A549 (cell line): Measurements from ENCODE around the gene TAS2R3.

Experiments used
- ZSCAN20 ChIP-seq: fragments of 250-450 bp; sonication (Bioruptor Pico); IDR thresholded peaks from 2 replicates; pipeline ENCODE4 v1.8.0; 2022; ENCODE audit warnings: mild to moderate bottlenecking, moderate library complexity
- TF ChIP-seq, protein P1 (sequence below): fragments of >200 bp; sonication (Bioruptor Twin); formaldehyde crosslinking; IDR thresholded peaks from 3 replicates; pipeline ENCODE4 v1.5.1; 2016

DNA sequence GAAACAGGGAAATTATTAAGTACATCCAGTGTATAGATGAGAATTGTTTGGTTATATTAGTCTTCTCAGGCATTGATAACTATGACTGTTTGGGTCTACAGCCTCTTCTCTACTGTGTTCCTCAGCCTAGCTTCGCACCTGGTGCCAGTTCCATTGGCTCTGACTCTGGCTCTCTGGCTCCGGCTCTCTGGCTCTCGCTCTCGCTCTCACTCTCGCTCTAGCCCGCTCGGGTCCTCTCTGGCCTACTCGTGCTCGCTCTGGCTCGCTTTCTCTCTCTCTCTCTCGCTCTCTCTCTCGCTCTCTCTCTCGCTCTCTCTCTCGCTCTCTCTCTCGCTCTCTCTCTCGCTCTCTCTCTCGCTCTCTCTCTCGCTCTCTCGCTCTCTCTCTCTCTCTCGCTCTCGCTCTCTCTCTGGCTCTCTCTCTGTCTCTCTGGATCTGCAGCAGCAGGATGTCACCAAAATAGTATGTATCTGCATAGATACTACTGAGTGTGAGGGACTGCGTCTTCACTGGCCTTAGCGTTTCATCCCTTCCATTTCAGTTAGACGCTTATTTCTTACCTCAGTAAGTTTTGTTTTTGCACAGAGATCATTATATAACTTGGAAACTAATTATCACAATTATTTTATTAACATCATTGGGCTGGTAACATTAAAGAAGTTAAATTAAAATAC, 32.3 kb upstream of the TAS2R3 start:
- no peak for TF ChIP-seq ZSCAN20
- TF ChIP-seq, protein P1, sequence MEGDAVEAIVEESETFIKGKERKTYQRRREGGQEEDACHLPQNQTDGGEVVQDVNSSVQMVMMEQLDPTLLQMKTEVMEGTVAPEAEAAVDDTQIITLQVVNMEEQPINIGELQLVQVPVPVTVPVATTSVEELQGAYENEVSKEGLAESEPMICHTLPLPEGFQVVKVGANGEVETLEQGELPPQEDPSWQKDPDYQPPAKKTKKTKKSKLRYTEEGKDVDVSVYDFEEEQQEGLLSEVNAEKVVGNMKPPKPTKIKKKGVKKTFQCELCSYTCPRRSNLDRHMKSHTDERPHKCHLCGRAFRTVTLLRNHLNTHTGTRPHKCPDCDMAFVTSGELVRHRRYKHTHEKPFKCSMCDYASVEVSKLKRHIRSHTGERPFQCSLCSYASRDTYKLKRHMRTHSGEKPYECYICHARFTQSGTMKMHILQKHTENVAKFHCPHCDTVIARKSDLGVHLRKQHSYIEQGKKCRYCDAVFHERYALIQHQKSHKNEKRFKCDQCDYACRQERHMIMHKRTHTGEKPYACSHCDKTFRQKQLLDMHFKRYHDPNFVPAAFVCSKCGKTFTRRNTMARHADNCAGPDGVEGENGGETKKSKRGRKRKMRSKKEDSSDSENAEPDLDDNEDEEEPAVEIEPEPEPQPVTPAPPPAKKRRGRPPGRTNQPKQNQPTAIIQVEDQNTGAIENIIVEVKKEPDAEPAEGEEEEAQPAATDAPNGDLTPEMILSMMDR: no peak
